GM21360 (cell line): Measurements from ENCODE around the gene TRIM22.
A peak's percentile ranks its signal among the peaks of the same experiment; 100 is the strongest.
"Not testable (repeated sequence)": the region's sequence is repeated elsewhere in the genome, so short reads cannot be mapped to it uniquely, and the experiment has no call there.

Source experiments
- ATAC-seq: cut with Tn5 transposase; IDR thresholded peaks from one replicate; pipeline ENCODE4 v1.9.1; 2021; ENCODE audit warnings: mild to moderate bottlenecking, moderate library complexity; ENCODE audit not compliant: unreplicated experiment

The TRIM22 gene, protein sequence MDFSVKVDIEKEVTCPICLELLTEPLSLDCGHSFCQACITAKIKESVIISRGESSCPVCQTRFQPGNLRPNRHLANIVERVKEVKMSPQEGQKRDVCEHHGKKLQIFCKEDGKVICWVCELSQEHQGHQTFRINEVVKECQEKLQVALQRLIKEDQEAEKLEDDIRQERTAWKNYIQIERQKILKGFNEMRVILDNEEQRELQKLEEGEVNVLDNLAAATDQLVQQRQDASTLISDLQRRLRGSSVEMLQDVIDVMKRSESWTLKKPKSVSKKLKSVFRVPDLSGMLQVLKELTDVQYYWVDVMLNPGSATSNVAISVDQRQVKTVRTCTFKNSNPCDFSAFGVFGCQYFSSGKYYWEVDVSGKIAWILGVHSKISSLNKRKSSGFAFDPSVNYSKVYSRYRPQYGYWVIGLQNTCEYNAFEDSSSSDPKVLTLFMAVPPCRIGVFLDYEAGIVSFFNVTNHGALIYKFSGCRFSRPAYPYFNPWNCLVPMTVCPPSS

DNA sequence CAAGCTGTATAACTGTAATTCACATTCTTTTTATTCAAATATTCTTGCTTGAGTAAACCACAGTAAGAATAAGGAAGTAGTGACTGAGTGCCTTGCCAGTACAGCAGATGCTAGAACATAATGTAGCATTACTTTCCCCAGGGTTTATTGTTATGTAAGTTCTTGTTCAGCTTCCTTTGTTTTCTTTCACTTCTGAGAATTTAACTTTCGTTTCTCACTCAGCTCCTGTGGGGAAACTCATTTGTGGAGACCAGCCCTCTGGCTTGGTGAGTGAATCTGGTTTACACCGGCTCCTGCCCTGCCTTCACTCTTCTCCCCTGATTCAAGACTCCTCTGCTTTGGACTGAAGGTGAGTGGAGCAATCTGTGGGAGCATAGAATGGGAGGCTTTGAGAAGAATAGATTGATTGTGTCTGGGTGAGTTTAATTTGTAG lies at the start of gene TRIM22:
TSS of gene TRIM22 (plus strand) at position 240 of the 433 bp plus-strand sequence. CDS start 6,443 bp downstream, outside the sequence.
- ATAC-seq: peak; percentile 67

DNA sequence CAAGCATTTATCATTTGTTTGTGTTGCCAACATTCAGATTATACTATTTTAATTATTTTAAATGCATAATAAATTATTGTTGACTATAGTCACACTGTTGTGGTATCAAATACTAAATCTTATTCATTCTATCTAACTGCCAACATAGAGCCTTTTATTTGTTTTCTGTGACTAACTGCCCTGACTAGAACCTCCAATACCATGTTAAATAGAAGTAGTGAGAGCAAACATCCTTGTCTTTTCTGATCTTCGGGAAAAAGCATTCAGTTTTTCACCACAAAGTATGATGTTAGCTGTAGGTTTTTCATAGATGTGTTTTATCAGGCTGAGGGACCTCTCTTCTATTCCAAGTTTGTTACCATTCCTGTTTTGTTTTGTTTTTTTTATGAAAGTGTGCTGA lies 49.6 kb upstream of the TRIM22 start:
- ATAC-seq: no peak

GRCh38 chr11:5643585-5643984 lies 46.0 kb upstream of the TRIM22 start:
- ATAC-seq: no peak

- no peak for ATAC-seq
Observed at GRCh38 chr11:5646139-5646538, 43.5 kb upstream of the TRIM22 start.

DNA sequence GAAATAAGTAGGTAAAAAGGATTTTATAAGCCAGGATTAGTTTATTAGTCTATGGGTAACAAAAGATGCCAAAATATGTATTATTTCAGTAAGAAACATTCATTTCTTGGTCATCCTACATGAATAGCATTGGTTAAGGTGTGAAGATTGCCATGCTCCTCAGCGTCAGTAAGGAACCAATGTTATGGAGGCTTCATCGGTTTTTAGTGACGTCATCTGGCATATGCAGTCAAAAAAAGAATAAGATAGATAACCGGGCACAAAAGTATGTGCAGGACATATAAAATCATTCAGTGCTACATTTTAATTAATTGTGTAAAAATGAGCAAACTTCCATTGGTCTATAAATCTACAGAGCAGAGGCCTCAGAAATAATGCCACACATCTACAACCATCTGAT lies 34.1 kb upstream of the TRIM22 start:
- no peak for ATAC-seq

DNA sequence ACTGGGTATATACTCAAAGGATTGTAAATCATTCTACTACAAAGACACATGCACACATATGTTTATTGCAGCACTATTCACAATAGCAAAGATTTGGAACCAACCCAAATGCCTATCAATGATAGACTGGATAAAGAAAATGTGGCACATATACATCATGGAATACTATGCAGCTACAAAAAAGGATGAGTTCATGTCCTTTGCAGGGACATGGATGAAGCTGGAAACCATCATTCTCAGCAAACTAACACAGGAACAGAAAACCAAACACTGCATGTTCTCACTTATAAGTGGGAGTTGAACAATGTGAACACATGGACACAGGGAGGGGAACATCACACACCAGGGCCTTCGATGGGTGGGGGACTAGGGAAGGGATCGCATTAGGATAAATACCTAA lies 32.6 kb upstream of the TRIM22 start:
- ATAC-seq: not testable (repeated sequence)

DNA sequence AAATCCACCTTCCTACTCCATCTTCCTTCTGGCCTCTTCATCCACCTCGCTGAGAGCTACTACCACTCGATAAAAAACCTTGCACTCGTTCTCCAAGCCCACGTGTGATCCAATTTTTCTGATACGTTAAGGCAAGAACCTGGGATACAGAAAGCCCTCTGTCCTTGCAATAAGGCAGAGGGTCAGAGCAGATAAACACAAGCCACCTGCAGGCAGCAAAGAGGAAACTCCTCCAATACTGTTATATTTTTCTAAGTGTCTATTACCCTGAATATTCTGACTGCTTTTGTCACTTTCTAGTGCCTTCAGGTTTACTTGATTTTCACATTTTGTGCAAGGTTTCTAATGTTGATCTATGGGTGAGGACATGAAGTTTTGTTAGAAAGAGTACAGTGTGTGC lies 31.3 kb upstream of the TRIM22 start:
- ATAC-seq: no peak

DNA sequence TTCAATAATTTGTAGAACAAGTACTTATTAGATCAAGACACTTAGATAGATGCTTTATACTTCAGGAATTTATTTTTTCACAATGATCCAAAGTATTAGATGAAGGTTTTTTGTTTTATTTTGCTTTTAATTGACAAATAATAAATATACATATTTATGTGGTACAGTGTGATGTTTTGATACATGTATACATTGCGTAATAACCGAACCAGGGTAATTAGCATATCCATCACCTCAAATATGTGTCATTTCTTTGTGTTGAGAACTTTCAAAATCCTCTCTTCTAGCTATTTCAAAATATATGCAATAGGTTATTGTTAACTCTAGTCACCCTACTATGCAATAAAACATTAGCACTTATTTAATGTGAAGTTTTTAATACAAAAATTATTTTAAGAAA lies 26.1 kb upstream of the TRIM22 start:
- ATAC-seq: no peak

- no peak for ATAC-seq
Observed at GRCh38 chr11:5665051-5665570, 24.5 kb upstream of the TRIM22 start.

- ATAC-seq: no peak
Observed at GRCh38 chr11:5665746-5666401, 23.7 kb upstream of the TRIM22 start.

DNA sequence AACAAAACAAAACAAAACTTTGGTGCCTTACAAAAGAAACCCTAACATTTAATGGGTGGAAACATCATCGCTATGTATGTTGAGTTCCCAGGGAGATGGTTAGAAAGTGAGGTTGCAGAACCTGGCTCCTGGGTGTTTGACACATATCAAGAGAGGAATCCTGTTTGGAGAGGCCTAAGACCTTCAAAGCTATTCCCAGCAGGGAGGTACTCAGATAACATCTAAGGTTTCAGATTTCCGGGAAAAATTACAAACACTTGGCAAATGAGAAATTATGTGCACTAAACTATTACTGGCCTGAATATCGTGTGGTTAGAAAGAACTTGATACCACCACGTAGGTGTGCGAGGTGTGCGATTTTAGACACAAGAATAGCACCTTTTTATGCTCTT lies 23.2 kb upstream of the TRIM22 start:
- ATAC-seq: no peak

GRCh38 chr11:5671831-5672230 lies 17.8 kb upstream of the TRIM22 start:
- no peak for ATAC-seq

GRCh38 chr11:5674391-5674790 lies 15.2 kb upstream of the TRIM22 start:
- no peak for ATAC-seq

DNA sequence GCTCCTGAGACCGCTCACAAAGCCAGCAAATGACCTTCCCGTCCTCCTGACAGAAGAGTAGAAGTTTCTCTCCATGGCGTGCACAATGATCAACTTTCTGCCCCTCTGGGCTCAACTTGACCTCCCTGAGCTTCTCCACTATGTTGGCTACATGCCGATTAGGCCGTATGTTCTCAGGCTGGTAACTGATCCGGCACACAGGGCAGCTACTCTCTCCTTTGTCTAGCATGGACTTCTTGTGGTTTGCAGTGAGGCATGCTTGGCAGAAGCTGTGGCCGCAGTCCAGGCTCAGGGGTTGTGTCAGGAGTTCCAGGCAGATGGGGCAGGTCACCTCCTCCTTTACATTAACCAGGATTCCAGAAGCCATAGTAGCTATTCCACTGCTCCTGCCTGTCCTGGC lies 9.8 kb upstream of the TRIM22 start:
- no peak for ATAC-seq

- ATAC-seq: not testable (repeated sequence)
Observed at GRCh38 chr11:5682890-5683441, 6.6 kb upstream of the TRIM22 start.

DNA sequence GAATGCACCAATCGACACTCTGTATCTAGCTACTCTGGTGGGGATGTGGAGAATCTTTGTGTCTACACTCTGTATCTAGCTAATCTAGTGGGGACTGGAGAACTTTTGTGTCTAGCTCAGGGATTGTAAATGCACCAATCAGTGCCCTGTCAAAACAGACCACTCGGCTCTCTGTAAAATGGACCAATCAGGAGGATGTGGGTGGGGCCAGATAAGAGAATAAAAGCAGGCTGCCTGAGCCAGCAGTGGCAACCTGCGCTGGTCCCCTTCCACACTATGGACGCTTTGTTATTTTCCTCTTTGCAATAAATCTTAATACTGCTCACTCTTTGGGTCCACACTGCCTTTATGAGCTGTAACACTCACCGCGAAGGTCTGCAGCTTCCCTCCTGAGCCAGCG lies 6.0 kb upstream of the TRIM22 start:
- ATAC-seq: not testable (repeated sequence)

DNA sequence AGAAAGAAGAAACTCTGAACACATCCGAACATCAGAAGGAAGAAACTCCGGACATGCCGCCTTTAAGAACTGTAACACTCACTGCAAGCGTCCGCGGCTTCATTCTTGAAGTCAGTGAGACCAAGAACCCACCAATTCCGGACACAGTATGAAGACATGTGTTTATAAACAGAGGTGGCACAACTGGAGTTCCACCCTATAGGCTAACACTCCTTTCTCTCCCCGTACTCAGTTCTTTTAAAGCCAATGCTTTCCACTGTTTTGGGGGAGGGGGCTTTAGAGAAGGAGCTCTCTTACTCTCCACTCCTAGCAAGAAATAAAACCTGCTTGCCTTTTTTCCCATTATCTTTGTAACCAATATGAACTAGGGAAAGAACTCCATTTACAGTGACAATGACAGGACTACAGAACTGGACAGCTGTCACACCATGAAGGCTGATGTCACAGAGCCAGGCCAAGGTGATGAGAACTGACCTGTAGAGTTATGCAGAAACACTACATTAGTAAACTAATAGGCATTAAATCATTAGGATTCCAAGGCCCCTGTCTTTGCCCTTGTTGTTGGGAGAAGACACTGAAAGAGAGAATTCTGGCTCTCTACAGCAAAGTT lies 5.4 kb upstream of the TRIM22 start:
- ATAC-seq: no peak

GRCh38 chr11:5684646-5685362 lies 4.8 kb upstream of the TRIM22 start, which contains the start of gene TRIM5:
TRIM5 (minus strand) TSS chr11:5685074; CDS start chr11:5680177, 4,897 bp downstream.
- peak; percentile 81 for ATAC-seq

- no peak for ATAC-seq
Observed at GRCh38 chr11:5686426-5686825, 3.2 kb upstream of the TRIM22 start.

DNA sequence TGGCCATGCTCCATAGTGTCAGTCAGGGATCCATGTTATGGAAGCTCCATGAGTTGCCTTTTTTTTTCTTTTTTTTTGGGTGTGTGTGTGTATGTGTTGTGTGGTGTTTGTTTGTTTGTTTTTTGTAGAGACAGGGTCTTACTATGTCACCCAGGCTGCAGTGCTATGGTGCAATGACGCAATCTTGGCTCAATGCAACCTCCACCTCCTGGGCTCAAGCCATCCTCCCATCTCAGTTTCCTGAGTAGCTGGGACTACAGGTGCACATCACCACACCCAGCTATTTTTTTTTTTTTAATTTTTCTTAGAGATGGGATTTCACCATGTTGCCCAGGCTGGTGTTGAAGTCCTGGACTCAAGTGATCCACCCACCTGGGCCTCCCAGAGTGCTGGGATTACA lies 1.1 kb upstream of the TRIM22 start:
- no peak for ATAC-seq
